ENCODE data around the gene C3orf52.

DNA sequence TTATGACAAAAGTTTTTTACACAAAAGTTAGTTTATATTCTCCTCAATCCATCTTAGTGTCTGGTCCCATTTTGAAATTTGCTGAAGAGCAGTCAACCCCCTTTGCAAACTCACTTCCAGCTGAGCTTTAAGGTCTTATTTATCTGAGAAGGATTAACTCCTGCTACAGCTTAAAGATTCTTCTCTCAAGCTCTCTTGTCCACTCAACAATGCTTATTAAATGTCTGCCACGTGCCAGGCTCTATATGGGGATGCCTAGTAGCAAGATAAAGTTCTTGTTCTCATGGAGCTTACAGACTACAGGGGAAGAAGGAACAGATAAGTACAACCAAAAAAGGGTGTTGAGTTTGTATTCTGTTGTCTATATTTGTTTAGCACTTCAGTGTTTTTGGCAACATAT lies 33.0 kb upstream of the C3orf52 start:
- no peak for TF ChIP-seq EZH2phosphoT487 (conservative IDR thresholded peaks at IDR 0.05; ENCODE audit: low read length)
- TF ChIP-seq, protein P1, sequence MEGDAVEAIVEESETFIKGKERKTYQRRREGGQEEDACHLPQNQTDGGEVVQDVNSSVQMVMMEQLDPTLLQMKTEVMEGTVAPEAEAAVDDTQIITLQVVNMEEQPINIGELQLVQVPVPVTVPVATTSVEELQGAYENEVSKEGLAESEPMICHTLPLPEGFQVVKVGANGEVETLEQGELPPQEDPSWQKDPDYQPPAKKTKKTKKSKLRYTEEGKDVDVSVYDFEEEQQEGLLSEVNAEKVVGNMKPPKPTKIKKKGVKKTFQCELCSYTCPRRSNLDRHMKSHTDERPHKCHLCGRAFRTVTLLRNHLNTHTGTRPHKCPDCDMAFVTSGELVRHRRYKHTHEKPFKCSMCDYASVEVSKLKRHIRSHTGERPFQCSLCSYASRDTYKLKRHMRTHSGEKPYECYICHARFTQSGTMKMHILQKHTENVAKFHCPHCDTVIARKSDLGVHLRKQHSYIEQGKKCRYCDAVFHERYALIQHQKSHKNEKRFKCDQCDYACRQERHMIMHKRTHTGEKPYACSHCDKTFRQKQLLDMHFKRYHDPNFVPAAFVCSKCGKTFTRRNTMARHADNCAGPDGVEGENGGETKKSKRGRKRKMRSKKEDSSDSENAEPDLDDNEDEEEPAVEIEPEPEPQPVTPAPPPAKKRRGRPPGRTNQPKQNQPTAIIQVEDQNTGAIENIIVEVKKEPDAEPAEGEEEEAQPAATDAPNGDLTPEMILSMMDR (IDR thresholded peaks at IDR 0.05; ENCODE audit: insufficient read depth, low read length, poor library complexity, severe bottlenecking), result no peak
